HG03571 (cell line): Measurements from ENCODE around the gene SHROOM1.

Source experiments
- ATAC-seq: cut with Tn5 transposase; IDR thresholded peaks from one replicate; pipeline ENCODE4 v1.9.1; 2021; ENCODE audit not compliant: unreplicated experiment

Gene SHROOM1

DNA sequence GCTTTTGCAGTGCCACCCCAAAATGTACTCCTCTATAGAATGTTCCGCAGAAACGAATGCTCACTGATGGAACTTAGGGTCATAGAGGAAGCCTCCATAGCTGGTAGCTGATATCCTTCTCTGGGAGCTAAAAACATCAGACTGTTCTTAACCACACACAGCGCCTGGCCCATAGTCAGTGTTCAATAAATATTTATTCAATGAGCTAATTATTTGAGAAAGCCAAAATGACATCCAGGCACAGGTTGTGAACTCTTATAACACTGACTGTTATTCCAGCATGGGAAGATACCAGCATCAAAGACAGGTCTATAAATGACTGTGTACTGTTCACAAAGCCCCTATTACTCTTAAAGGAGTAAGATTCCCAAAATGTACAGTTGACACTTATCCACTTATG, 22.9 kb upstream of the SHROOM1 start:
- ATAC-seq: no peak

DNA sequence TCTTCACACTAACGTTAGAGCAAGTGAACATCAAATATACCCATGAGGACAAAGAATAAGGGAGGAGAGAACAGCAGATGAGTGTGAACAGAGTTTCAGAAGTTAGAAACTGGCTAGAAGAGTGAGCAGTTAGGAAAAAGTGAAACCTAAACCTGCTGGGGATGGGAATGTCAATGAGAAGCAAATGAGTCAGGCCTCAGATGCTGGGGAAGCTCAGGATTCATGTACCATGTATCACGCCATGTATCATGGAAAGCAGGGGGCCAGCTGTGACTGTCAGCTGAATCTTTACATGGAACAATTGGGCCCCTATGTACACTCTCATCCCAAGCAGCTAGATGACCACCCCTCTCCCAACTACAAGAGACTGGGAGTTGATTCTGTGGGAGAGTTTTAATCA, 19.6 kb upstream of the SHROOM1 start:
- no peak for ATAC-seq

DNA sequence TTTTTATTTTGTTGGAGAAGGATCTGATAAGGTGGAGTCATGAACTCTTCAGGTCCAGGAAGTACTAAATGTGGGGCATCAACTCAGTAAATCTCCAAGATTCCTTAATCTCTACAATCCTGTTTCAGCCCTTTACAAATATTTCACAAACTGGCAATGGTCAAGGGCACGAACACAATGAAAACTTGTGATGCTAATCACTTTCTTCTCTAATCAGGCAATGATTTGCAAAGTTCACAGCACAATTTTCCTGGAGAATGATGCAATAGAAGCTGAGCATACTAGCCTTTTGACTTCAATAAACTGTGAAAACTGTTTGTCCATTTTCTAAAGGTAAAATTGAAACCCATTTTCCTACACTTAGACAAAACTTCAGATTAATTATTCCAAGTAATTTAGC, 18.9 kb upstream of the SHROOM1 start:
- no peak for ATAC-seq

GRCh38 chr5:132848270-132848669, 17.8 kb upstream of the SHROOM1 start:
- ATAC-seq: no peak

GRCh38 chr5:132841305-132841704, 10.9 kb upstream of the SHROOM1 start:
- no peak for ATAC-seq

DNA sequence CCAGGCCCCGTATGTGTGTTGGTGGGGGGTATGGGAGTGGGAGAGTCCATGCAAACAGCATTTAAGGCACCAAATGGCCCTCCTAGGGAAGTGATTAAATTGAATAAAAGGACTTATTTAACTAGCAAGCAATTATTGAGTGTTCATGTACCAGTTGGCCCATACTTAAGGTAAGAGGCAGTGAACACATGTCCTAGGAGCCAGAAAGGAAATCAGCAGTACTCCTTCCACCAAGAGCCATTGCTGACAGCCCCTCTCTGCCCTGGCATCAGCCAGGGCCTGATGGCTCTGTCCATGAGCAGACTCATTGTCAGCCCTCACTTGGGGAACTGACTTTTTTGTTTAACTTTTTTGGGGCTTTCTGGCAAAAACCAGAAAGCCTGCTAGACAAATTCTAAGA, 10.4 kb upstream of the SHROOM1 start:
- ATAC-seq: no peak

DNA sequence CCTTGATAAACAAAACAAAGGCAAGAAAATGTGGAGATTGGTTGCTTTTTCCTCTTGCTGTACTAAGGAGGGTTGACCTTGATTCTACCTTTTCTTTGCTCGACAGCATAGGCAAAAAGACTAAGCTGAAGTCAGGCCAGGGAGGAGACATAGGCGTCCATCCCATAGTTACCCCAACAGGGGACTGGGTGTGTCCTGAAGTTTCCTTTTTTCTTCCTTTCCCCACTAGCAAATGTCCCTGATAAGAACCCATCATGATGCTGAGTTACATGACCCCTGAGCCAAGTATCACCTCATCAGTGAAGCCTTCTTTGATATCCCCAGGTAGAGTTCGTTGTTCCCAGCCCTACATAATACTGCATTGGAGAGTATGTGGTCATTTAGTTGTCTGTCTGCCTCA, 9.9 kb upstream of the SHROOM1 start:
- no peak for ATAC-seq

DNA sequence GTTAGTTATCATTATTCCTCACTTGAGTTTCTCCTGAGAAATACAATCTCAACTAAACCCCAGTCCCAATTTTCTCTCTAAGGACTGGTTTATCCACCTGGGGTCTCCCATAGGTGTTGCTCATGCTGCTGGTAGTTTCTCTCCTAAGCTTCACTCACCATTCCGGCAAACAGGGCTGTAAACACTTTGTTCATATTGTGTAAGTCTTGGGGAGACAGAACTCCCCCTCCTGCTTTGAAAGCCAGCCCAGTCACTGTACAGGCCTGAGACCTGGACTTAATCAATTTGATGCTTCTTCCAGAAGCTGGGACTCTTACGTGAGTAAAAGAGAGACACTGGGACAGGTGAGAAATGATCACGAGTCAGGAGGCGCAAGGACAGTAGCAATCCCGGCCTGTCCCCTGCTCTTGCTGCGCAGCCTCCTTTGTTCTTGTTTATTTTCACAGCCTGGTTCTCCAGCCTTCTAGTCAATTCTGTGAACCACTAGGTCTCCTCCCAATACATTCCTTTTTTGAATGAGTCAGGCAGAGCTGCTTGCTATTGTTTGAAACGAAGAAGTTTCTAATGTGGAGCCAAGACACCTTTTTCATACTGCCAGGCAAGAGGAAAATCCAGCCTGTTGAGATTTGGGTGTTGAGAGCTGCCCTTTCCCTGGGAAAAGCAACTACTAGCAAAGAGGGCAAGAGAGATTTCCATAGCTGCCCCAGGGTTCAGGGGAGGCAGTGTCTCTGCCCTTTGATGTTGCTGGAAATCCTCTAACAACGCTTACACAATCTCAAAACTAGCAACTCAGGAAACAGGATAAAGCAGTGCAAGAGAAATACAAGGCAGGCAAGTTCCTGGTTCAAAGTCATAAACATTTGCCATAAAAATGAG, 9.2 kb upstream of the SHROOM1 start:
- no peak for ATAC-seq

DNA sequence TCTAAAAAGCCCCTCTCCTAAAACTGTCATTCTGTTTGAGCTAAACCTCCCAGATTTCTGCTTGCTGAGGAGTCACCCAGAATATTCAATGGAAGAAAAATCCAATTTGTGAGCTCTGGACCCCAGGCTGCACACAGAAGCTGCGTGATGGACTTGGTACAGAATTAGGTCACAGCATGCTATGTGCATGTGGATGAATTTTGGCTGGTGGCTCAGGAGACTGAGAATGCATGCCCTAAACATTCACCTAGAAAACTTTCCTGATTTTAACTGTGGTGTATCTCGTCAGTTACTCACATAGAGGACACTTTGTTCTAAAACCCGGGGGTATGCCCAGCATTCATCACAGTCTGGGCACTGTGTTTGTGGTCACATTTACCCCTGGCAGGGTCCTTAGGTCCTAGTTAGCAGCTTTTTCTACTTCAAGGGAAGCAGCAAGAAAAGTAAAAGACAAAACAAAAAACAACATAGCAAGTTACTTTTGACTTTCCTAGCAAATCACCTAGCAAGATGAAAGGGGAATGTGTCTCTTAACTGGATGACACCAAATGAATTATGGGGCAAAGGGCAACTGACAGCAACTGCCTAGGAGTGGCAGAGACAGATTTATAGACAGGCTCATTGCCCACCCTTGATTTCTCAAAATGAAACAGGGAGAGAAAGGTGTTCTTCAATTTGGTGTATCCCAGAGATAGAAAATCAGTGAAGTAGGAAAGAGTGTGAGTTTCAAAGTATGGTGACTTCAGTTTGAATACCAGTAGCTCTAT, 8.3 kb upstream of the SHROOM1 start:
- ATAC-seq: no peak

- no peak for ATAC-seq
Measured at GRCh38 chr5:132837868-132838267, 7.4 kb upstream of the SHROOM1 start.

DNA sequence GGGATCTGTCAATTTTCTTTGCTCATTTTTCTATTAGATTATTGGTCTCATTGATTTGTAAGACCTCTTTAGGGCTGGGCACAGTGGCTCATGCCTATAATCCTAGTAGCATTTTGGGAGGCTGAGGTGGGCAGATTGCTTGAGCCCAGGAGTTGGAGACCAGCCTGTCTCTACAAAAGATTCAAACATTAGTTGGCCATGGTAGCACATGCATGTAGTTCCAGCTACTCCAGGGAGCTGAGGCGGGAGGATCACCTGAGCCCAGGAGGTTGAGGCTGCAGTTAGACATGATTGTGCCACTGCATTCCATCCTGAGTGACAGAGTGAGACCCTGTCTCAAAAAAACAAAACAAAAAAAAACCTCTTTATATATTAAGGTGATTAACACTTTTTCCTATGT, 6.4 kb upstream of the SHROOM1 start:
- no peak for ATAC-seq

GRCh38 chr5:132834057-132834456, 3.6 kb upstream of the SHROOM1 start:
- ATAC-seq: no peak

- ATAC-seq: no peak
Measured at GRCh38 chr5:132832612-132833011, 2.2 kb upstream of the SHROOM1 start.

- ATAC-seq: no peak
Measured at GRCh38 chr5:132831095-132831860, 831 bp upstream of the SHROOM1 start.

GRCh38 chr5:132829742-132830435, 558 bp downstream of the SHROOM1 start:
- peak; percentile 71 for ATAC-seq

- no peak for ATAC-seq
Measured at GRCh38 chr5:132828846-132829494, 1.5 kb downstream of the SHROOM1 start.

GRCh38 chr5:132827943-132828673, 2.3 kb downstream of the SHROOM1 start:
- ATAC-seq: no peak

GRCh38 chr5:132826424-132827082, 3.9 kb downstream of the SHROOM1 start:
- ATAC-seq: no peak

- ATAC-seq: no peak
Measured at GRCh38 chr5:132825834-132826391, 4.5 kb downstream of the SHROOM1 start.
